HG03095 (cell line): ENCODE measurements around the gene C1orf116.
A peak's percentile ranks its signal among the peaks of the same experiment; 100 is the strongest.
"Not testable (repeated sequence)": the region's sequence is repeated elsewhere in the genome, so short reads cannot be mapped to it uniquely, and the experiment has no call there.

Source experiments
- ATAC-seq: cut with Tn5 transposase; IDR thresholded peaks from one replicate; pipeline ENCODE4 v1.9.1; 2021; ENCODE audit warnings: moderate library complexity; ENCODE audit not compliant: unreplicated experiment

C1orf116 gene

DNA sequence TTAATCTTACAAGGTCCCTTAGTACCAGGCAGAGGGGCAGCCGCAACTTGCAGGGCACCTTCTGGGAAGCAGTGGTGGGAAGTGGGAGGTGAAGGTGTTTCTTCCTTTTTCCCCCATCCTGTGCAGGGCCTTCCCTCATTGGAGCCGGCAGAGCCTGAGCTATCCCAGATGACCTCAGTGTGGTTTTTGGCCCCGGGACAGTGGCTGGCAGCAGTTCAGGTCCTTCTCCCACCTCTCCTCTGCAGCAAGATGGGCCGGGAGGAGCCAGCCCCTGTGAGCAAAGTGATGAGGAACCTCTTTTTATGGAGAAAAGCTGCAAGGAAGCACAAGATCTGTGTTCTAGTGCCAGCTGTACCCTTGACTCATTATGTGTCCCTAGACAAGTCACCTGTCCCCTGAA is 27.3 kb upstream of the C1orf116 start:
- no peak for ATAC-seq

GRCh38 chr1:207058878-207059867 is 26.6 kb upstream of the C1orf116 start:
- ATAC-seq = no peak

DNA sequence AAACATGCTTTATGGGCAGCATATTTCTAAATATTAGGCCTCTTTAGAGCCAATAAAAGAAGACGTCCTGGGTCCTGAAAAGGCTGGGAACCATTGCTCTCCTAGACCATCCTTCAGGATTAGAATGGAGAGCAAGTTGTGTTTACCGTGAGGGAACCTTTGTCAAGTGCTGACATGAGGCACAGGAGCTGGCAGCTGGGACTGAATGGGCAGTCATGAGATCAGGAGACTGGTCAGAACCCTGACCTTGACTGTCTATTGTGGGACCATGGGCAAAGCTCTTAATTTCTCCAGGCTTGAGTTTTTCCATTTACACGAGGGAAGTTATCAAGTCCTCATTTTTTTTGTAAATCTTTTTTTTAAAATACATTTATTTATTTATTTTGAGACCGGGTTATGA is 25.7 kb upstream of the C1orf116 start:
- ATAC-seq = no peak

DNA sequence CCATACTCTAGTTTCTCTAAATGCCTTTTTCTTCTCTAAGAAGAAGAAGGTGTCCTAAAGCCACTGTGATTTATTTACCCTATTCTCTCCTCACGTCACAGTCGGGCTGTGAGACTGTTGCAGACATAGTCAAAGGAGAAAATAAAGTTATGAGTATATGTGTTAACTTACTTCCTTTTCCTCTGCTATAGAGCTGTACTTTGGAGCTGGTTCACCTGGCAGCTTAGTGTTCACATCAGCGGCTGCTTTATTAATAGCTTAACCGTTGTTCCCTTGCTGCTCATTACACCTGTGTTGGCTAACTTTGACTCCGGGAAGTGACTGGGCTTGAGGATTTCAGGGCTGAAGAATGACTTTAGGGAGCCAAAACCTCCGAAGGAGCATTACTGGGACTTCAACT is 24.1 kb upstream of the C1orf116 start:
- ATAC-seq = no peak

- ATAC-seq = no peak
Measured at GRCh38 chr1:207055386-207056001, 22.9 kb upstream of the C1orf116 start.

DNA sequence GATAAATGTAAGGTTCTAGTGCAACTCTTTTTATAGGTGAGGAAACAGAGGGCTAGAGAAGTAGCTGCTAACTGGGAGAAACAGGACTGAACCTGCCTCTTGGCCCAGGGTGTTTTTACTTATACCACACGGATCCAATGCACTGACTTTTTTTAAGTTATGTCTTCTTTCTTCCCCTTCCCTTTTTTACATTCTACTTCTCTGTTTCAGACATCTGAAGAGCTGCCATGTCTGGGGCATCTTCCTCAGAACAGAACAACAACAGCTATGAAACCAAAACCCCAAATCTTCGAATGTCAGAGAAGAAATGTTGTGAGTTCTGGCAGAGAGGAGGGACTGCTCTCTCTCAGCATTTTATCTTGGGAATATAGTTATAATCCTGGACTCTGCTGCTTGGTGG is 21.9 kb upstream of the C1orf116 start:
- no peak for ATAC-seq

DNA sequence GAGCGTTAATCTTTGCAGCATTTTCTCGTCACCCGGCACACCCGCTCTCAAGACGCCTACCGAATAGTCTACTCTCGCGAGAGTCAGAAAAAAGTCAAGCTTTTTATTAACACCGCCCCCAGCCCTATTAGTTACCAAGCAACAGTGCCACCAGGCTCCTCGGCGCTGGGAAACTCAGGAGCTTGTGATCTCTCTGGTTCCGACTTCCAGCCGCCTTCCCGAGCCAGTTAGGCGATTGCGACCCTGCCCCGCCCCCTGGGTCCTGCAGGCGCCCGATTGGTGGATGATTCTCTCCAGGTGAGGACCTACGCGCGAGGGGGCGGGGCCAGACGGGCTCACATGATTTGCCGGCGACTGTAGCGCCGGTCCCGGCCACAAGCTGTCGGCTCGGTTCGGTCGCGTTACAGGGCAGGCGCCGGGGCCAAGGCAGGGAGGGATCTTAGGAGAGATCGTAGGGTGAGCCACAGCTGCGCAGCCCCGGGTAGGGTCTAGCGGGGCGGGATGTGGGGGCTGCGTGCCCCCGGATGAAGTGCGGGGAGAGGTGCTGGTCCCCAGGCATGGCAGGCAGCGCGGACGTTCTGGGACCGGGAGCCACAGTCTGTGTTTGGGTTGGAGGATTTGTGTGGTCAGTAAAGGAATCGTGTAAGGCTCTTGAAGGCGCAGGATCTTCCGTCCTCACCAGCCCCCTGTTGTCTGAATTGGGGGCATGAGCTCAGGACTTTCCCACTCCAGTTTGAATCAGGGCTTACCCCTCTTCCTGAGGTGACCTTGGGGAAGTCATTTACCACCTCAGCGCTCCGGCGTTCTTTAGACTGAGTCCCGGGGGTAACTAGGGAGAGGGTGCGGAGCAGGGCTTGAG is 20.6 kb upstream of the C1orf116 start, which contains the start of gene PFKFB2:
TSS of gene PFKFB2 (plus strand) at position 365 of the 859 bp plus-strand sequence. CDS start 1,443 bp downstream, outside the sequence.
- ATAC-seq = peak; percentile 76

GRCh38 chr1:207051191-207051943 is 18.8 kb upstream of the C1orf116 start, which contains the start of gene YOD1:
Gene YOD1 (minus strand): TSS chr1:207051208. CDS start chr1:207051030, 178 bp downstream.
- ATAC-seq = no peak

GRCh38 chr1:207050480-207051190 is 18.1 kb upstream of the C1orf116 start:
- ATAC-seq = peak; percentile 51

- no peak for ATAC-seq
Measured at GRCh38 chr1:207049974-207050391, 17.4 kb upstream of the C1orf116 start.

GRCh38 chr1:207049514-207049913 is 17.0 kb upstream of the C1orf116 start:
- ATAC-seq = no peak

- ATAC-seq = no peak
Measured at GRCh38 chr1:207049054-207049453, 16.5 kb upstream of the C1orf116 start.

DNA sequence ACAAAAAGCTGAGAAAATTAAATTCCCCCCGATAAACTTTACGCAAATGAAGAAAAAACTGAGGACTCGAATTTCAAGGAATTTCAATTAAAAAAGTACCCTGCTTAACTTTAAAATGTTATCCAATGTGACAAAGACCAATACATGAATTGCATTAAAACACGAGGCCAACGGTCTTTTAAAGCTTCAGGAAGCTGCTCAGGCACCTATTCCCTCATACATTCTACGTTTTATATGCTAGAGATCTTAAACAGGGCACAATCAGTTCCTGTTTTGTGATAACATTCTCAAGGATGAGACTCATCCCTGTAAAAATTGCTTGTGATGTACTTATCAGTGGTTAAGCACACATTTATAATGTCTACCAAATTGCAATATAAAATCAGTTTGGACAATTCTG is 15.5 kb upstream of the C1orf116 start:
- ATAC-seq = no peak

GRCh38 chr1:207047505-207047904 is 14.9 kb upstream of the C1orf116 start:
- no peak for ATAC-seq

GRCh38 chr1:207045453-207045852 is 12.9 kb upstream of the C1orf116 start:
- no peak for ATAC-seq

DNA sequence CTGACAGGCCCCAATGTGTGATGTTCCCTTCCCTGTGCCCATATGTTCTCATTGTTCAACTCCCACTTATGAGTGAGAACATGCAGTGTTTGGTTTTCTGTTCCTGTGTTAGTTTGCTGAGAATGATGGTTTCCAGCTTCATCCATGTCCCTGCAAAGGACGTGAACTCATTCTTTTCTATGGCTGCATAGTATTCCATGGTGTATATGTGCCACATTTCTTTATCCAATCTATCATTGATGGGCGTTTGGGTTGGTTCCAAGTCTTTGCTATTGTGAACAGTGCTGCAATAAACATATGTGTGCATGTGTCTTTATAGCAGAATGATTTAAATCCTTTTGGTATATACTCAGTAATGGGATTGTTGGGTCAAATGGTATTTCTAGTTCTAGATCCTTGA is 8.8 kb upstream of the C1orf116 start:
- not testable (repeated sequence) for ATAC-seq

GRCh38 chr1:207040181-207040533 is 7.6 kb upstream of the C1orf116 start:
- ATAC-seq = no peak

DNA sequence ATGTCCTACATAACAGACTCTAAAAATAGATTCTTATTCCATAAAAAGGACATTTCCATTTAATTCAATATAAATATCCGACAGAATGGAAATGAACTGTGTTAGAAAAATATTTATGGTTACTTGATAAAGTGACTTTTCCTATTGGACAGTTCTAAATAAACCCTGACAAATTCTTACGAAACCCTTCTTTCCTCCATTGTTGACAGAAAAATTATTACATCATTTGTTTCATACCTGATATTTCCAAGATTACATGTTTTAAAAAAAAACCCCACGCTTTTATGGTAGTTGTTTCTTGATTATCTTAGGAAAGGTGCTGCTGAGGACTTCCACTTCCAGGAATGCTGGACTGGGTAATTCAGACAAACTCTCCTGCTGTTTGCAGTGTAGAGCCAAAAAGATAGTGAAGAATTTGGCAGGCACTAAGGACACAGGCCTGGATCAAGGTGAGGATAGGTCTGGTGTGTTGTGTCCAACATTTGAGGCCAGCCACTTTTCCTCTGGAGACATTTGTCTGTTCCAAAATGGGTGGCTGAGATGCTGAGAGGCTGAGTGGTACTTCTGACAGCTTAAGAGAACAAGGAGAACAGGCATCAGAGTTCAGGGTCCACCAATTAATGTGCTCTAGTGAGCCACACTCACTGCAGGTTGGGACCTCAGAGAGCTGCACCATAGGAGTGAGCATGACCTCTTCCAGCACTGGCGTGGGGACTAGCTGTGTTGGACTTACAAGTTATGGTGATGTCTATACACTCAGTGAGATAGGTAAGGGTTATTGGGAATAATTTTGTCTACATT is 7.0 kb upstream of the C1orf116 start:
- no peak for ATAC-seq

GRCh38 chr1:207036865-207037264 is 4.3 kb upstream of the C1orf116 start:
- no peak for ATAC-seq
